GM12878 (cell line): ENCODE measurements around the gene GMPR2. TPM values are rescaled to one million over a fixed set of nuclear protein-coding genes. Genes with fewer than 3 reads are reported as not detected.
A peak's percentile ranks its signal among the peaks of the same experiment; 100 is the strongest.

Source experiments
- ATAC-seq: fragments of 200-7000 bp; cut with Tn5 transposase; 3 replicates; pipeline ENCODE4 v1.9.1; 2020; ENCODE audit warnings: mild to moderate bottlenecking, moderate library complexity
- BruUV-seq: library from RNA; stranded (reverse); fragments of 400-500 nt; replicated peaks from 2 replicates; lab custom pipeline; 2021; lab: Mats Ljungman, UMichigan
- CTCF ChIA-PET: fragments of 300-600 bp; sonication (Branson Sonifier 250); formaldehyde crosslinking; extraction: SDS; loops from one replicate; lab custom pipeline; 2021; ENCODE audit warnings: inconsistent platforms; lab: Yijun Ruan, JAX
- POLR2A ChIA-PET: fragments of 350-600 bp; formaldehyde crosslinking; extraction: SDS; loops from one replicate; lab custom pipeline; 2021; ENCODE audit warnings: inconsistent platforms; lab: Charles Lee
- RAD21 ChIA-PET: fragments of 300-600 bp; sonication (Branson Sonifier 250); formaldehyde crosslinking; loops from one replicate; lab custom pipeline; 2023; ENCODE audit warnings: antibody characterized with exemption; ENCODE audit not compliant: unreplicated experiment; lab: Charles Lee
- SMC1A ChIA-PET: fragments of 300-600 bp; sonication (Branson Sonifier 250); formaldehyde crosslinking; loops from one replicate; lab custom pipeline; 2023; ENCODE audit not compliant: unreplicated experiment, uncharacterized antibody; lab: Charles Lee
- DNase-seq: peaks from one replicate; pipeline ENCODE4 v3.0.0-alpha.2; 2011; ENCODE audit warnings: low read depth, low spot score
- FAIRE-seq: peaks from 3 replicates; lab custom pipeline; 2011; peaks lifted over from hg19 to GRCh38; lab: Jason Lieb, UNC
- H2AFZ ChIP-seq: 2 replicates; pipeline ENCODE4 v1.6.0; 2011; ENCODE audit warnings: low read depth, low read length, control low read depth; ENCODE audit not compliant: control insufficient read depth
- H3K27ac ChIP-seq: 2 replicates; pipeline ENCODE4 v1.5.1; 2011; ENCODE audit warnings: control low read depth; ENCODE audit not compliant: control insufficient read depth, insufficient read depth
- H3K27me3 ChIP-seq, 2 experiments: replicated peaks in 1 of 2; 2 replicates each; pipeline versions ENCODE4 v1.6.0 to v1.6.1; 2011; ENCODE audit warnings: low read length in 1 of 2; ENCODE audit not compliant: control insufficient read depth in 2 of 2, insufficient read depth in 2 of 2
- H3K36me3 ChIP-seq, 2 experiments: 2 replicates each; pipeline ENCODE4 v1.5.1; 2011; ENCODE audit warnings: low read length in 1 of 2; ENCODE audit not compliant: control insufficient read depth in 2 of 2, insufficient read depth in 2 of 2
- H3K4me1 ChIP-seq: 2 replicates; pipeline ENCODE4 v1.6.1; 2011; ENCODE audit warnings: mild to moderate bottlenecking, low read length, moderate library complexity, mixed read lengths; ENCODE audit not compliant: control insufficient read depth, insufficient read depth
- H3K4me2 ChIP-seq: 2 replicates; pipeline ENCODE4 v1.6.0; 2011; ENCODE audit warnings: control low read depth; ENCODE audit not compliant: control insufficient read depth, insufficient read depth
- H3K4me3 ChIP-seq: fragments of 200-600 bp; sonication (generic); 2 replicates; pipeline ENCODE4 v1.5.1; 2016
- H3K79me2 ChIP-seq: 2 replicates; pipeline ENCODE4 v1.6.0; 2011; ENCODE audit warnings: low read length; ENCODE audit not compliant: control insufficient read depth, insufficient read depth
- H3K9ac ChIP-seq: 2 replicates; pipeline ENCODE4 v1.8.0; 2011; ENCODE audit warnings: low read length, control low read depth, mixed read lengths; ENCODE audit not compliant: control insufficient read depth, insufficient read depth
- H3K9me3 ChIP-seq: replicated peaks from 3 replicates; pipeline ENCODE4 v1.5.1; 2011; ENCODE audit warnings: mild to moderate bottlenecking, low read length; ENCODE audit not compliant: control insufficient read depth, insufficient read depth
- H4K20me1 ChIP-seq: 2 replicates; pipeline ENCODE4 v1.6.0; 2011; ENCODE audit not compliant: control insufficient read depth, insufficient read depth
- EED ChIP-seq: sonication (generic); IDR thresholded peaks from 2 replicates; pipeline ENCODE4 v1.6.1; 2016; ENCODE audit warnings: antibody characterized with exemption, low read depth
- ETV6 ChIP-seq, 2 experiments: fragments of 450-650 bp in 1 of 2; IDR thresholded peaks in 1 of 2; conservative IDR thresholded peaks in 1 of 2; 2 replicates each; pipeline ENCODE4 v1.6.1; 2014; ENCODE audit warnings: antibody characterized with exemption in 1 of 2, borderline replicate concordance in 1 of 2, low read depth in 1 of 2, mild to moderate bottlenecking in 1 of 2, moderate library complexity in 1 of 2
- EZH2 ChIP-seq: IDR thresholded peaks from 2 replicates; pipeline ENCODE4 v1.6.1; 2012; ENCODE audit warnings: low read depth, mild to moderate bottlenecking, control low read depth, inconsistent platforms, low read length, borderline replicate concordance; ENCODE audit not compliant: control insufficient read depth
- IKZF1 ChIP-seq: fragments of 450-650 bp; conservative IDR thresholded peaks from 2 replicates; pipeline ENCODE4 v1.6.1; 2017; ENCODE audit warnings: antibody characterized with exemption, mild to moderate bottlenecking
- NFYA ChIP-seq: IDR thresholded peaks from 2 replicates; pipeline ENCODE4 v1.6.1; 2011; ENCODE audit warnings: low read depth, mild to moderate bottlenecking, low read length, improper control_type of control experiment, borderline replicate concordance
- NRF1 ChIP-seq: conservative IDR thresholded peaks from 2 replicates; pipeline ENCODE4 v1.6.1; 2011; ENCODE audit warnings: mild to moderate bottlenecking, low read depth, low read length, improper control_type of control experiment
- PAX5 ChIP-seq: IDR thresholded peaks from 2 replicates; pipeline ENCODE4 v1.6.1; 2011; ENCODE audit warnings: low read depth, low read length, borderline replicate concordance
- RAD51 ChIP-seq: fragments of 450-650 bp; IDR thresholded peaks from 2 replicates; pipeline ENCODE4 v1.6.1; 2016; ENCODE audit warnings: moderate library complexity, mild to moderate bottlenecking, inconsistent platforms
- RB1 ChIP-seq: fragments of 450-650 bp; formaldehyde crosslinking; IDR thresholded peaks from 2 replicates; pipeline ENCODE4 v1.6.1; 2017; ENCODE audit warnings: mild to moderate bottlenecking, borderline replicate concordance
- RELA ChIP-seq: fragments of 450-650 bp; IDR thresholded peaks from 2 replicates; pipeline ENCODE4 v1.8.0; 2014; ENCODE audit warnings: borderline replicate concordance; ENCODE audit not compliant: partially characterized antibody
- RFX5 ChIP-seq: IDR thresholded peaks from 2 replicates; pipeline ENCODE4 v1.6.1; 2011; ENCODE audit warnings: low read depth, low read length, improper control_type of control experiment
- SRF ChIP-seq, 2 experiments: IDR thresholded peaks; 2 replicates each; pipeline ENCODE4 v1.6.1; 2011; ENCODE audit warnings: low read depth in 2 of 2, low read length in 2 of 2, mild to moderate bottlenecking in 1 of 2, moderate library complexity in 1 of 2
- TBL1XR1 ChIP-seq: IDR thresholded peaks from 2 replicates; pipeline ENCODE4 v1.6.1; 2012; ENCODE audit warnings: low read depth, low read length, improper control_type of control experiment
- YBX1 ChIP-seq: fragments of 450-650 bp; IDR thresholded peaks from 2 replicates; pipeline ENCODE4 v1.6.1; 2016; ENCODE audit warnings: antibody characterized with exemption
- ZBED1 ChIP-seq: IDR thresholded peaks from 2 replicates; pipeline ENCODE4 v1.6.1; 2016; ENCODE audit warnings: borderline replicate concordance
- ZZZ3 ChIP-seq: IDR thresholded peaks from 2 replicates; pipeline ENCODE4 v1.6.1; 2011; ENCODE audit warnings: low read depth; ENCODE audit not compliant: control insufficient read depth, insufficient read length
- WGBS: methylation state at CpG from one replicate; pipeline ENCODE4 v1.1.6; 2016; ENCODE audit warnings: low lambda C conversion rate; ENCODE audit not compliant: insufficient replicate concordance, insufficient coverage; ENCODE audit errors: missing lambda C conversion rate; 5-methylcytosine and 5-hydroxymethylcytosine counted together
- in situ Hi-C: fragments of 300-500 bp; cut with MboI; formaldehyde crosslinking; loops from 9 replicates; pipeline ENCODE4 v1.14.3; 2018; ENCODE audit warnings: mixed read lengths
- intact Hi-C: fragments of 100-400 bp; cut with micrococcal nuclease; formaldehyde crosslinking; loops from one replicate; pipeline ENCODE4 v1.14.2; 2022; ENCODE audit not compliant: unreplicated experiment
- polyA plus RNA-seq, 11 experiments: library from polyadenylated mRNA; depleted of rRNA in 4 of 11; unstranded in 6 of 11; stranded (reverse) in 5 of 11; fragments of >200 nt; fragmentation: Nextera tagmentation in 4 of 11; fragmentation: Illumina TruSeq in 1 of 11; extraction: Ambion mirVana in 4 of 11; extraction: Trizol in 1 of 11; gene quantifications; 1 replicate in 1 of 11; 2 replicates in 10 of 11; pipeline versions ENCODE4 v1.2.1 to v1.2.3, GENCODE V29; 2011 to 2016; ENCODE audit warnings: inconsistent platforms in 2 of 11, missing spikeins in 2 of 11, low read depth in 1 of 11
- total RNA-seq, 4 experiments: library from RNA; depleted of rRNA in 3 of 4; stranded (reverse); fragments of >200 nt in 3 of 4; fragmentation: Illumina TruSeq in 1 of 4; extraction: Trizol in 1 of 4; gene quantifications; 2 replicates each; pipeline versions ENCODE4 v1.2.1 to v1.2.3, GENCODE V29; 2013 to 2021
- TF ChIP-seq, protein P1 (sequence below): IDR thresholded peaks from 2 replicates; pipeline ENCODE4 v1.6.1; 2011; ENCODE audit warnings: low read depth, mild to moderate bottlenecking, low read length, moderate library complexity, borderline replicate concordance; ENCODE audit errors: extremely low read depth
- TF ChIP-seq, protein P2 (sequence below): fragments of 450-650 bp; IDR thresholded peaks from 2 replicates; pipeline ENCODE4 v1.6.1; 2017; ENCODE audit warnings: mild to moderate bottlenecking
- TF ChIP-seq, protein P3 (sequence below): fragments of 450-650 bp; IDR thresholded peaks from 2 replicates; pipeline ENCODE4 v1.6.1; 2014; ENCODE audit warnings: mild to moderate bottlenecking

Gene GMPR2
- total and polyA plus RNA-seq, 10 of the 15 experiments (the other 5 are each of a cell fraction or from before 2014, with no cell fraction given), result 55.1 to 80.3 (median 61.5) TPM

DNA sequence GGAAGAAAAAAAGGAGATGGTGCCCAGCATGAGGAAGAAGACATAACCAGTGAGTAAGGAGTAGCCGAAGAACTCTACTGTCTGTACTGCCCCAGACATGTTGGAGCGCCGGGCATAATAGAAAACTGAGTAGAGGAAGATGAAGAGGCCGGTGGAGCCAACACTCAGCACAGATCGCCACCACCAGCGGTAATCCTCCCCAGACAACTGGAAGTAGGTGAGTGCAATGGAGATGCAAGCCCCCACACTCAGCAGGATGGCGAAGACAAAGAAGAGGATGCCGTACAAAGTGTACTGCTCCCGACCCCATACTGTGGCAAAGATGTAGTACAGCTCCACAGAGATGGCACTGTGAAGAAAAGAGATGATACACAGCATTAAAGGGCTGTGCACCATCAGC, 43.3 kb upstream of the GMPR2 start:
- RAD21 ChIA-PET, result interaction anchor here (0.6 to 2.8 kb wide), 12 partner anchors 24 to 132 kb away, joined by 3 to 13 read pairs (median 4); partner anchors contain the start of genes CHMP4A, CIDEB, DCAF11 and DHRS1

More for the DNA sequence above, 43.3 kb upstream of the GMPR2 start:
- H3K9me3 ChIP-seq, result no peaks in the 10 kb centered on the region
- CTCF ChIA-PET, result interaction anchor here (0.6 to 2.2 kb wide), 8 partner anchors 14 to 1815 kb away, joined by 3 to 9 read pairs (median 6); partner anchors contain the start of genes CHMP4A, CIDEB, IRF9 and TINF2
- no peak for FAIRE-seq
- H2AFZ ChIP-seq, result no peak overlapping the region
- peaks cover 12 to 19% of the 10 kb centered on the region in 2 experiments for H3K36me3 ChIP-seq
- POLR2A ChIA-PET, result interaction anchor here (1.0 to 3.0 kb wide), 8 partner anchors 14 to 241 kb away, joined by 3 to 28 read pairs (median 6); partner anchors contain the start of genes CHMP4A, CIDEB, IRF9 and PSME2
- WGBS, result over 99% methylated on average over 9 of the region's 9 CpGs
- no peak for DNase-seq
- ATAC-seq, result no peak
- intact Hi-C loops, result loop anchor here (2.0 kb wide), 1 partner anchor 107 kb away; no protein-coding TSS in a partner anchor
- BruUV-seq, result no TSS peak
- no peaks in the 10 kb centered on the region for H3K27me3 ChIP-seq
- no peak overlapping the region for H3K9ac ChIP-seq
- H3K4me2 ChIP-seq, result peak overlapping the region; percentile 78
- no peaks in the 10 kb centered on the region for H4K20me1 ChIP-seq
- in situ Hi-C loops, result no loop called here
- no peak overlapping the region for H3K4me3 ChIP-seq
- TF ChIP-seq, protein P1, sequence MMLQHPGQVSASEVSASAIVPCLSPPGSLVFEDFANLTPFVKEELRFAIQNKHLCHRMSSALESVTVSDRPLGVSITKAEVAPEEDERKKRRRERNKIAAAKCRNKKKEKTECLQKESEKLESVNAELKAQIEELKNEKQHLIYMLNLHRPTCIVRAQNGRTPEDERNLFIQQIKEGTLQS, result no peak
- TF ChIP-seq IKZF1 (no peak), RFX5 (no peak), ZZZ3 (no peak), NFYA (no peak), SRF (IDR thresholded peaks at IDR 0.05; ENCODE audit: low read depth in 2 of 2, low read length in 2 of 2) (no peak), RELA (no peak), RAD51 (no peak), TBL1XR1 (no peak), RB1 (no peak), PAX5 (no peak), YBX1 (no peak), NRF1 (no peak), EED (no peak), ETV6 (conservative IDR thresholded peaks at IDR 0.05 in 1 of 2, IDR thresholded peaks at IDR 0.05 in 1 of 2; ENCODE audit: borderline replicate concordance in 1 of 2, low read depth in 1 of 2) (no peak), ZBED1 (no peak), EZH2 (no peak)
- TF ChIP-seq, protein P2, sequence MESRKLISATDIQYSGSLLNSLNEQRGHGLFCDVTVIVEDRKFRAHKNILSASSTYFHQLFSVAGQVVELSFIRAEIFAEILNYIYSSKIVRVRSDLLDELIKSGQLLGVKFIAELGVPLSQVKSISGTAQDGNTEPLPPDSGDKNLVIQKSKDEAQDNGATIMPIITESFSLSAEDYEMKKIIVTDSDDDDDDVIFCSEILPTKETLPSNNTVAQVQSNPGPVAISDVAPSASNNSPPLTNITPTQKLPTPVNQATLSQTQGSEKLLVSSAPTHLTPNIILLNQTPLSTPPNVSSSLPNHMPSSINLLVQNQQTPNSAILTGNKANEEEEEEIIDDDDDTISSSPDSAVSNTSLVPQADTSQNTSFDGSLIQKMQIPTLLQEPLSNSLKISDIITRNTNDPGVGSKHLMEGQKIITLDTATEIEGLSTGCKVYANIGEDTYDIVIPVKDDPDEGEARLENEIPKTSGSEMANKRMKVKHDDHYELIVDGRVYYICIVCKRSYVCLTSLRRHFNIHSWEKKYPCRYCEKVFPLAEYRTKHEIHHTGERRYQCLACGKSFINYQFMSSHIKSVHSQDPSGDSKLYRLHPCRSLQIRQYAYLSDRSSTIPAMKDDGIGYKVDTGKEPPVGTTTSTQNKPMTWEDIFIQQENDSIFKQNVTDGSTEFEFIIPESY, result no peak
- TF ChIP-seq, protein P3, sequence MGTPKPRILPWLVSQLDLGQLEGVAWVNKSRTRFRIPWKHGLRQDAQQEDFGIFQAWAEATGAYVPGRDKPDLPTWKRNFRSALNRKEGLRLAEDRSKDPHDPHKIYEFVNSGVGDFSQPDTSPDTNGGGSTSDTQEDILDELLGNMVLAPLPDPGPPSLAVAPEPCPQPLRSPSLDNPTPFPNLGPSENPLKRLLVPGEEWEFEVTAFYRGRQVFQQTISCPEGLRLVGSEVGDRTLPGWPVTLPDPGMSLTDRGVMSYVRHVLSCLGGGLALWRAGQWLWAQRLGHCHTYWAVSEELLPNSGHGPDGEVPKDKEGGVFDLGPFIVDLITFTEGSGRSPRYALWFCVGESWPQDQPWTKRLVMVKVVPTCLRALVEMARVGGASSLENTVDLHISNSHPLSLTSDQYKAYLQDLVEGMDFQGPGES, result no peak
- H3K79me2 ChIP-seq, result peaks cover 28% of the 10 kb centered on the region
- SMC1A ChIA-PET, result interaction anchor here (0.9 to 1.5 kb wide), 5 partner anchors 28 to 119 kb away, joined by 3 to 11 read pairs (median 5); partner anchors contain the start of genes CIDEB, DCAF11, IRF9 and NRL
- H3K4me1 ChIP-seq, result peaks cover 4% of the 10 kb centered on the region; the same call in 1 of the 2 replicates
- H3K27ac ChIP-seq, result peak overlapping the region; percentile 17; the same call in 1 of the 2 replicates
